NCI-H1436 (cell line): ENCODE measurements around the gene EMC6.

Source experiments
- DNase-seq: peaks from one replicate; lab custom pipeline; 2025; lab: John Stamatoyannopoulos, UW

EMC6 gene

GRCh38 chr17:3656353-3656752, 12.3 kb upstream of the EMC6 start:
- DNase-seq, result no peak

GRCh38 chr17:3656755-3657587, 11.6 kb upstream of the EMC6 start:
- DNase-seq, result no peak

- DNase-seq, result no peak
Measured at GRCh38 chr17:3657588-3657869, 11.1 kb upstream of the EMC6 start.

- DNase-seq, result no peak
Measured at GRCh38 chr17:3657874-3658783, 10.5 kb upstream of the EMC6 start.

- no peak for DNase-seq
Measured at GRCh38 chr17:3658784-3659449, 9.7 kb upstream of the EMC6 start.

- no peak for DNase-seq
Measured at GRCh38 chr17:3659541-3660111, 9.0 kb upstream of the EMC6 start.

GRCh38 chr17:3660311-3660891, 8.2 kb upstream of the EMC6 start:
- no peak for DNase-seq

GRCh38 chr17:3663102-3664011, 5.3 kb upstream of the EMC6 start:
- DNase-seq, result no peak

GRCh38 chr17:3665834-3666233, 2.8 kb upstream of the EMC6 start:
- no peak for DNase-seq

- no peak for DNase-seq
Measured at GRCh38 chr17:3666516-3666915, 2.1 kb upstream of the EMC6 start.

- no peak for DNase-seq
Measured at GRCh38 chr17:3667366-3668278, 990 bp upstream of the EMC6 start.

- DNase-seq, result no peak
Measured at GRCh38 chr17:3669085-3669347, 404 bp downstream of the EMC6 start.

GRCh38 chr17:3669548-3669947, 936 bp downstream of the EMC6 start:
- DNase-seq, result no peak

- DNase-seq, result no peak
Measured at GRCh38 chr17:3672571-3672970, 4.0 kb downstream of the EMC6 start.

GRCh38 chr17:3675886-3676285, 7.3 kb downstream of the EMC6 start:
- DNase-seq, result no peak

GRCh38 chr17:3678095-3678820, 9.6 kb downstream of the EMC6 start:
- DNase-seq, result no peak

GRCh38 chr17:3678821-3679530, 10.4 kb downstream of the EMC6 start:
- no peak for DNase-seq

GRCh38 chr17:3679531-3680126, 11.0 kb downstream of the EMC6 start:
- DNase-seq, result no peak
